Activated T-cell treated with anti-CD3 and anti-CD28 coated beads, Interleukin-2, amount 50 U/mL, for 1 hour (primary cell): Measurements from ENCODE around the gene IFT122.

ENCODE experiments used
- DNase-seq: peaks from one replicate; pipeline ENCODE4 v3.0.0-alpha.2; 2020

Gene IFT122

GRCh38 chr3:129440618-129441190, 680 bp downstream of the IFT122 start:
- no peak for DNase-seq

- no peak for DNase-seq
Observed at GRCh38 chr3:129441215-129441614, 1.2 kb downstream of the IFT122 start.

DNA sequence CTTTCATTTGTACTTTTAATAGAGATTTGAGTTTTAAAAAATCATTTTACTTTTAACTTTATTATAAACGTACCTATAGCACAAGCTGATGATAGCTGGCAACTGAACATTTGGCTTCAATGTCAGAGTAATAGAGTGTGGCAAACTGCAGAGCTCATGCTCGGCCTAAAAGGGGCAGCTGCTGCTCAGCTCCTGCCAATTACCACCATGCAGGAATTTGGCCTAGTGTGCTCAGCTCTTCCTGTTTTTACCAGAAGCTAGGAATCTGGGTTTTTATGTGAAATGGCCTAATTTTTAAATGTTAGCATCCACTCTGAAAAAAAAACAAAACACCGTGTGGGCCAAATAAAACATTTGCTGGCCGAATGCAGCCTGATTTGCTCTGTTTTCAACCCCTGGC, 1.8 kb downstream of the IFT122 start:
- DNase-seq: no peak

DNA sequence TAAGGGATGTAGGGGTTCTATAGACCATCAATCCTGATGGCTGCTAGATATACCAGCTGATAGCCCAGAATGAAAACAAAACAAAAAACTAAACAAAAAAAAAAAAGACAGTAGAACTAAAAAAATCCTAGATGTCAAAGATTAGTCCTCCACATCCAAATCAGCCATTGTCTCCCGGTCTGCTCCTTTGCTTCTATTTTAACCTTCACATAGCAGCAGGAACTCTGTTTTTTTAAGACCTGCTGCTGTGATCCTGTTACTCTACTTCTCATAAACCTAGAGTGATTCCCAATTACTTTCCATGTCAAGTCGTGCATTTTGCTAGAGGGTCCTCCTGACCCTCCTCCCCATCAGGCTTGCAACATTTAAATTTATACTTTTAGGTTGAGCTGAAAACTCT, 2.5 kb downstream of the IFT122 start:
- no peak for DNase-seq

- DNase-seq: no peak
Observed at GRCh38 chr3:129442947-129443346, 2.9 kb downstream of the IFT122 start.

GRCh38 chr3:129445471-129445870, 5.4 kb downstream of the IFT122 start:
- no peak for DNase-seq

DNA sequence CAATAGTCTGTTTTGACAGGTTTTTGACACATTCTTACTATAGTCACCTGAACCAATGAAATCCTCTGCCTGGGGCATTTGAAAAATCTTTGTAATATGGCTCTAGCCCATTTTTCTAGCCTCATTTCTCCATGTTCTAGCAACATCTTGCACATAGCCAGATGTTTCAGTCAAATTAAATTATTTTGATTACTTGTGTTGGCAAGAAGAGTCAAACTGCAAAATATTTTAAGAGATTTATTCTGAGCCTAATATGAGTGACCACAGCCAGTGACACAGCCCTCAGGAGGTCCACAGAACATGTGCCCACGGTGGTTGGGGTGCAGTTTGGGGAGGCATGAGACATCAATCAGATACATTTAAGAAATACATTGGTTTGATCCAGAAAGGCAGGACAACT, 6.9 kb downstream of the IFT122 start:
- DNase-seq: no peak

- no peak for DNase-seq
Observed at GRCh38 chr3:129448186-129448895, 8.3 kb downstream of the IFT122 start.

GRCh38 chr3:129449279-129450115, 9.5 kb downstream of the IFT122 start:
- DNase-seq: no peak

DNA sequence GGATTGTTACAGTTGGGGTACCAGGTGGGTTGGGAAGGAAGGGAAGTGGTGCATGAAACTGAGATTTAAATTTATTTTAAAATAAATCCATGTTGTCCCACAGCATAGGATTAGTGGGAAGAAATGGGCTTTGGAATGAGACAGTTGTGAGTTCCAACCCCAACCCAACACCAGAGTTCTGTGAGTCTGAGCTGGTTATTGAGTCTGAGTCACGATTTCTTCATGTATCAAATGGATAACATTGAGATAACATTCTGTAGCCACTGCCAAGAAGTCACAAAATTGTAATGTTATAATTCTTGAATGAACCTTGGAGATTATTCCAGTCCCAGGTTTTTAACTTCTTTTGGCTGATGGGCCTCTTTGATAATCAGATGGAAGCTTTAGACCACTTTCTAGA, 13.7 kb downstream of the IFT122 start:
- DNase-seq: no peak

DNA sequence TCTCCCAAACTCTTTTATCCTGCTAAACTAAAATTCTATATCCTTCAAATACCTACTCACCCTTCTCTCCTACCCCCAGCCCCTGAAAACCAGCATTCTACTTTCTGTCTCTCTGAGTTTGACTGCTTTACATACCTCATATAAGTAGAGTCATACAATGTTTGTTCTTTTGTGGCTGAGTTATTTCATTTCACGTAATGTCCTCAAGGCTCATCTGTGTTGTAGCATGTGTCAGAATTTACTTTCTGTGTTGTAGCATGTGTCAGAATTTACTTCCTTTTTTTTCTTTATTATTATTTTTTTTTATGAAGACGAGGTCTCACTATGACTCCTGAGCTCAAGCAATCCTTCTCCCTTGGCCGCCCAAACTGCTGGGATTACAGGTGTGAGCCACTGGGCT, 20.1 kb downstream of the IFT122 start:
- DNase-seq: no peak

- no peak for DNase-seq
Observed at GRCh38 chr3:129460572-129460971, 20.5 kb downstream of the IFT122 start.

DNA sequence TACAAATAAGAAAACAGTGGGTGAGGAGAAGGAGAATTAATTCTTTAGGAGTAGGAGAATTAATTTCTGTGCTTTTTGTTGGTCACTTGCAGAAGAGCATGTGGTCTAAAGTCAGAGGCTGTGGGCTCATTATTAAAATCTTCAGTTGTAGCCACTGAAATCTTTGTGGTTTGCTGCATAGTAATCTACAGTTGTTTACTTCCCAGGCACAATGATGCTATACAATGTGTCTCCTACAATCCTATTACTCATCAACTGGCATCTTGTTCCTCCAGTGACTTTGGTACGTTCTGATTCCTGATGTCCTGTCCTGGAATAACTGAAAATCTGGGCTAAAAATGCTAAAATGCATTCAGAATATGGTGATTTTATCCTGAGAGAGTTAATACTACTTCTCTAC, 21.0 kb downstream of the IFT122 start:
- no peak for DNase-seq

- no peak for DNase-seq
Observed at GRCh38 chr3:129461461-129462146, 21.6 kb downstream of the IFT122 start.

GRCh38 chr3:129462361-129462968, 22.4 kb downstream of the IFT122 start:
- no peak for DNase-seq

DNA sequence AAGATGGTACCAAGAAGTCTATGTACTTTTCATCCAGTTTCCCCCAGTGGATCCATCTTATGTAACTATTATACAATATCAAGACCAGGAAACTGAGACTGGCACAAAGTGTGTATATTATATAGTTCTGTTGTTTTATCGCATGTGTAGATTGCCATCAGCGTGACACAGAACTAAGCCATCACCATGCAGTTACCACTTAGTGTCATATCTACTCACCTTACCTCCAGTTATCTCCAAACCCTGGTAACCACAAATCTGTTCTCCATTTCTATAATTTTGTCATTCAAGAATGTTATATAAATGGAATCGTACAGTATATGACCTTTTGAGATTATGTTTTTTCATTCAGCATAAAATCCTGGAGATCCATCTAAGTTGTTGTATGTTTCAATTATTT, 23.1 kb downstream of the IFT122 start:
- no peak for DNase-seq

GRCh38 chr3:129463716-129464115, 23.7 kb downstream of the IFT122 start:
- DNase-seq: no peak

- no peak for DNase-seq
Observed at GRCh38 chr3:129467932-129468331, 27.9 kb downstream of the IFT122 start.

DNA sequence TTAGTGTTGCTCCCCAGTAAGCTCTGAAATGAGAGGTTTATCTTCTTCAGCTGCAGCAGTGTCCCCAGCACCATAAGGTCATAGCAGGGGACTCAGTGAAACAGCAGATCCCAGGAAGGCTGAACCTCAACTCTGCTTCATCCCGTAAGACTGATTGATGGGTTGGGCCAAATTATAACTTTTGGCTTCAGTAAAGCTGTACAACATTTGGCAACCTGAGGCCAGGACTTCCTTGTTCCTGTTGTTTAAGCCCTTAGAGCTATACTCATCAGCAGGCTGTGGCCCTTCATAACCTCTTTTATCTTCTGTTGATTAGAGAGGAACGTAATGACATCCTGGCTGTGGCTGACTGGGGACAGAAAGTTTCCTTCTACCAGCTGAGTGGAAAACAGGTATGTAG, 29.0 kb downstream of the IFT122 start:
- no peak for DNase-seq

DNA sequence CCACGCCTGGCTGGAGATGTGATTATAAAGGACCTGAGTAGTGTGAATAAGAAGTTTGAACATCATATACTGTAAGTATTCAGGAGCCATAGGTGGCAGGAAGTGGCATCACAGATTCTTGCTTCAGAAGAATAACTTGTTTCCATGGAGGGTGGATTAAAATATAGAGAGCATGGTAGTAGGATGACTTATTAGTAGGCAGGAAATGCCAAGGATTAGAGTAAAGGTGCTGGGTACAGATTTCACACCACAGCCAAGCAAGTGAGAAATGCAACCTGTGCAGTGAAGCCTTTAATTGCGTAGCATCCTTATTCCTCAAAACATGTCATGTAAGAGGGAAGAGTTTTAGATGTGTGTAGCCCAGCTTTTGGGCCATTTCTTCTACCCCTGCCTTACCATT, 30.8 kb downstream of the IFT122 start:
- no peak for DNase-seq

DNA sequence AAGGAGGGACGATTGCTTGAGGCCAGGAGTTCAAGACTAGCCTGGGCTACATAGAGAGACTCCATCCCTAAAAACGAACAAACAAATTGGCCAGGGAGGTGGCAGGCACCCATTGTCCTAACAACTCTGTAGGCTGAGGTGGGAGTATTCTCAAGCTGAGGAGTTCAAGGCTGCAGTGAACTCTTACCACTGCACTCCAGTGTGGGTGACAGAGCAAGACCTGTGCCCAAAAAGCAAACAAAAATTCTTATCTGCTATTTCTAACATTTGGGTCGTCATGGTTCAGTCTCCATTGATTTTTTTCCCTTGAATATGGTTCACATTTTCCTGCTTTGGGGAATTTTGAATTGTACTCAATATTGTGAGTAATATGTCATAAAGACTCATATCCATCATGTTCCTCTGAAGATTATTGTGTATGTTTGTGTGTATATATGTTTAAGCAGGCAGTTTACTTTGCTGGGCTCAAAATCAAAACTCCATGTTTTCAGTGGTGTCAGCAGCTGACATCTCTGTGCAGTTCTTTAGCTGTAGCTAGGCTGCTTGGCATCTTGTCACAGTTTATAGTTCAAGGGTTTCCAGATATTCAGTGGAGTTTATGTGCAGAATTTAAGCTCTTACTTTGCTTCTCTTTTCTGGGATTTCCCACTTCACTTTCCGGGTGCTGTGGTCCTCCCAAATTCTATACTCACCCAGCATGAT, 33.2 kb downstream of the IFT122 start:
- DNase-seq: no peak

DNA sequence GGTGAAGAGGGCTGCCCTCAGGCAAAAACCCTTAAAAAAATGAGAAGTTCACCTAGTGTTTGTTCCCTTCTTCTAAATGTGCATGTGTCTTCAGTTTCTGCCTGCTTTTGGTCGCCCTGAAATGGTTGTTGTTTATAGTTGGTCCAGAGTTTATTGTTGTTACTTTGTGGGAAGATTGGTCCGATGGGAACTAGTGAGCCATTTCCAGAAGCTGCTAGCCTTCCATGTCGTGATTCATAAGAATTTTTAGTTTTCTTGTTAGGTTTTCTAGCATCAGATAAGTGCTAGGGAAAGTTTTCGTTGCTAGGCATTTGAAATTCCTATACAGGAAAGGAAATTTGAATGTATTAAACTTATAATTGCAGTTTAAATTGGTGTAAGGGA, 33.7 kb downstream of the IFT122 start:
- DNase-seq: no peak
